NAMALWA (cell line): ENCODE measurements around the gene HTR1B.

Source experiments
- DNase-seq: peaks from one replicate; pipeline ENCODE4 v3.0.0-alpha.2; 2015; ENCODE audit warnings: low spot score

Gene HTR1B

DNA sequence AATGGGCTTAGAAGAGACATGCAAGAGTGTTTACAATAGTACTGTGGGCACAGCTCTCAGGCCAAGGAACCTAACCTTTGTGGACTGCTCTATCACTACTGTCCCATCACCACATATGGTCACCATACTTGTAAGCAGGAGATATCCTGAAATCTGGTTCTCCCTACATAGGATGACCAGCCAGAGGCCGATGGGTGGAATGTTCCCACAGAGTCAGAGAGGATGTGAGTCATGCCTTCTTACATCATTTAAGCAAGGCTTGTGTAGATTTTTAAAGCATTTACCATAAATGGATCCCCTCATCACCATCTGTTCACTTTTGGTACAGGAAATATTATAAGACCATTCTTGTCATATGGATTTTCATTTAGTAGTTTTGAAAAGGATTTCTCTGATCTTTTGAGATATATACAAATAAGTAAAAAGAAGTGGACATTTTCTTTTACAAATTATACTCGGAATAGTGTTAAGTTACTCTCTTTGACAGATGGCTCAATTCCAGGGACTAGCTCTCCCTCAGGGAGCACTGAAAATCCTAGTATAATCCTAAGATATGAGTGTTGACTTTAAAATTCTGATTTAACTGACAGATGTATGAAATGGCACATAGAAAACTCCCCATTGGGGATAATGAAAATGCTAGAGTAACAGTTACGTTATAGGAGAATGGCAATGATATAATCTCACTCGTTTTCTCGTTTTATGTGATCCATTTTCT, 6.6 kb downstream of the HTR1B start:
- DNase-seq, result no peak

DNA sequence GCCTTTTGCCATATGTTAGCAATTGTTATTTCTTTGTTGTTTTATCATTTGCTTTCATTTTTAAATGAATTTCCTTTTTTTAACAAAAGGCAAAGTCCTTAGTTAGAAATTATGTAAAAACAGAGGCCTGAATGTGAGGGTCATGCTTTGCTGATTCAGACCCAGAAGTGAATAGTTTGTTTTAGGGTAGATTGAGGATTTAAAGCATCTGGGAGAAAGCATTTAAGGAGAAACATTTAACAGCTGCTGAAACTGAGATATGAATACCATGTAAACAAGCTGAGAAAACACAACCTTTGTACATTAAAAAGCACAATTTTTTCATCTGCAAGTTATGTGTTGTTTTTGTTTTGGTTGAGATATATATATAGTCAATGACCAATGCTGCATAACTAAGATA, 8.0 kb downstream of the HTR1B start:
- DNase-seq, result no peak

GRCh38 chr6:77454386-77454785, 8.9 kb downstream of the HTR1B start:
- DNase-seq, result no peak

GRCh38 chr6:77451466-77451865, 11.8 kb downstream of the HTR1B start:
- no peak for DNase-seq

GRCh38 chr6:77450924-77451323, 12.4 kb downstream of the HTR1B start:
- no peak for DNase-seq

DNA sequence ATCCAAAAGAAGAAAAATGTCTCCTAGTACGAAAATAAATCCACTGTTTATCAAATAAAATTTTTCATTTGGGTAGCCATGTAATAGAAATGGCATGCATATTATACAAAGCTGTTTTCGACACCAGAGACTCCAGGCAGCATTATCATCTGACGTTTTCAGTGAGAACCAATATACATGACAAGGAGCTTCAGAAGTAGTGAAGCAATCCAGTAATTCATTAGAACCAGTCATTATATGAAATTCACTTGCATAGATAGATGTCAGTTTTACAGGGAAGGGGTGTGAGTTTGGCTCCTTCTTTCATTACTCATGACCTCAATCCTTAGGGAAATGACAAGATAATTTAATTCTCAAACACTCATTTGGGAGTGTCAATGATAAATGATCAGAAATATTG, 14.7 kb downstream of the HTR1B start:
- DNase-seq, result no peak

DNA sequence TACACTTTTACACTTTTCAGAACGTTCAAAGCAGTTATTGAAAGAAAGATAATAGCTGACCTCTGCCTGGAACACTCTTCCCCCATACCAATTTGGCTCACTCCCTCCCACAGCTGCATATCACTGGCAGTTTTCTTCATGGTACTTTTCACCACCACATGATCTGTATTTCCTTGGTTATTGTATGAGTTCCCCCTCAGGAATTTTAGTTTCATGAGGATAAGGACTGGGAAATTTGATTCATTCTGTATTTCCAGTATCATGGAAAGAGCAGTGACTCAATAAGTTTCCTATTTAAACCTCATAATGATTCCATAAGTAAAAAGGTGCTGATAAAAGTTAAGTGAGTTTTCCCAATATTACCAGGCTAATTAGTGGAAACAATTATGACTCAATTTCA, 16.0 kb downstream of the HTR1B start:
- DNase-seq, result no peak

- no peak for DNase-seq
Observed at GRCh38 chr6:77446249-77446648, 17.0 kb downstream of the HTR1B start.

- DNase-seq, result no peak
Observed at GRCh38 chr6:77445214-77445613, 18.1 kb downstream of the HTR1B start.

DNA sequence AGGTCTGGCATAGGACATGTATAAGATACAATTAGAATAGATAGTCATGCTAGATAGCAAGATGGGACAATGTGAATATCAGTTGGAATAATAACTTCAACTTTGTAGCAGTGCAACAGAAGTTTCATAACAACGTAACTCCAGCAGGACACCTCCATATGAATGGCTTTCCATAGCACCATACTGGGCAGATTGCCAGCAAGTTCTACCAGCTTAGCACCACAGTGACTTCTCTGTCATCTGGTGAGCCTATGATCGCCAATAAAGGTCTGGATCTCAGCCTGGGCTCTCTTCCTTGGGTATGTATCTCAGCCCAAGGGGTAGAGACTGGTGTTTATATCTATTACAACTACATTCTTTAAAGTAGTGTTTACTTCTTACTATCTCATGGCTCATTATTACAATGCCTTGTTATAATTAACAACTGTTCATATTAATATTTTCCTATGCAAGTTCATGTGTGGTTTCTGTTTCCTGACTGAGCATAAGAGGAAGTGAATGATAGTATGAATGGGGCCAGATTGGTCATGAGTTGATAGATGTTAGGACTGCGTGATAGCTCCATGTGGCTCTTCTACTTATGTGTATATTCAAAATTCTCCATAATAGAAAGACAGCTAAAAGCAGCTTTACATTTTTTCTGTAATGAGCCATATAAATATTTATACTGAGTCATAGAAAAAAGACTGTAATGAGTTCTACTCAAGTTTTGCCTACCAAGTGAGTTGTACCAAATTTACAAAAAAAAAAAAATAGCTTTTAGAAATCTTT, 22.9 kb downstream of the HTR1B start:
- DNase-seq, result no peak

GRCh38 chr6:77433888-77434287, 29.4 kb downstream of the HTR1B start:
- no peak for DNase-seq

GRCh38 chr6:77430504-77430903, 32.8 kb downstream of the HTR1B start:
- no peak for DNase-seq

DNA sequence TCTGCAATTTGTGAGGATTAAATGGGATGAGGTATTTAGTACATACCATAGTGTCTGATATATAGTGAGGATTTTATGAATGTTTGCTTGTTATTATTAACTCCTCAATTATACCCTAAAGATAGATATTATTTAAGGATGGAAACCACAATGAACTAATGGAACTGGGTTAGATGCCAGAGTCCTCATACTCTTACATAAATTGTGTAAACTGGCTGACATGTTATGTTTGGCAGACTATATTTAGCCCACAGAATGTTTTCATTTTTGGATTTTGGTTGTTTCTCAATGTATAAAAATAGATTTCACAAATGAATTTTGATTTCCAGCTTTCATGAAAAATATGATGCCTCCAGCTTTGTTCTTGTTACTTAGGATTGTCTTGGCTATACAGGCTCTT, 37.6 kb downstream of the HTR1B start:
- no peak for DNase-seq

DNA sequence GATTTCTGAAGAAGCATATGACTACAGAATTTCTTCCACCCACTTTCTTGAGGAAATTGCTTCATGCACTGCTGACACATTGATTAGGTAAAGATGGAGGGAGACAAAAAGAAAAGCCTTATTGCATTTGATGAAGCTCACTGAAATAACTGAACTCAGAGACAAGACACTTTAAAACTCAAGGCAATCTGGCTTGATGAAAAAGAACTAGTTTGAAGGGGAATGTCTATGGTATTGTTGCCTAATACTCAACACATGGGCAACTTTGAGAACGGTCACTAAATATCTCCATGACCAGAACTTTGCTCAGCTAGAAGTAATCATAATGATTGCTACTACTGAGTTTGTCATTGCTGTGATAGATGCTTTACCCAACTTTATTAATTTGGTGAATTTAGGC, 38.1 kb downstream of the HTR1B start:
- no peak for DNase-seq

DNA sequence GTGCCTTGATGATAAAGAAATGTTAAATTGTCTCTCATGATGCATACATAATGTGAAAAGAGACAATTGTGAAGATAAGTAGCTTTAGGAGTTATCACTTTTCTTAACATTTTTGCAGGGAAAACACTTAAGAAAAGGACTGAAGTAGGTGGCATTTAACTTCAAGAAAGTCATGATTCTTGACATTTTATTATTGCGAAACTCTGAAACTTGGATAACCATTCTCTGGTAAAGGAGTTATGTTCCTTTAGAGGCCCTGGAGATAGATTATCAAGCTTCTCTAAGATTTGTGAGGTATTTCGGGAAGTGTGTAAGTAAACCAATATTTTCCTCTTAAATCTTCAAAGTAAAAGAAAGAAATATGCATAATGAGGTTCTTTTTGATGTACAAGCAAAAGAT, 38.5 kb downstream of the HTR1B start:
- no peak for DNase-seq

GRCh38 chr6:77416839-77417238, 46.5 kb downstream of the HTR1B start:
- DNase-seq, result no peak

- DNase-seq, result no peak
Observed at GRCh38 chr6:77415706-77416105, 47.6 kb downstream of the HTR1B start.
